ENCODE measurements around the gene MMP24OS. TPM values are rescaled to one million over a fixed set of nuclear protein-coding genes. Genes with fewer than 3 reads are reported as not detected.

MMP24OS gene
- total and polyA plus RNA-seq, 2 donors (not counting 1 experiment from before 2014, with no cell fraction given) = 30.1 to 44.1 TPM

- Histone ChIP-seq H3K9ac (ENCODE audit: insufficient read depth, low read length) (peak overlapping the region; percentile 86), H3K27ac (ENCODE audit: insufficient read depth, low read length) (peak overlapping the region; percentile 91), H3K4me1 (ENCODE audit: control insufficient read depth, extremely low read depth, insufficient read depth, low read length) (peaks cover 4% of the 10 kb centered on the region), H3K4me3 (replicated peaks in 1 of 4; ENCODE audit: control extremely low read depth in 1 of 4, insufficient read depth in 1 of 4, low read depth in 3 of 4, low read length in 4 of 4) (peak overlapping the region; percentile 51 to 84 (median 80)), H3K36me3 (ENCODE audit: control insufficient read depth, insufficient read depth, low read length) (peaks cover 35% of the 10 kb centered on the region), H4K20me1 (ENCODE audit: control insufficient read depth, extremely low read depth, insufficient read depth, low read length) (no peaks in the 10 kb centered on the region), H3K79me2 (ENCODE audit: control insufficient read depth, insufficient read depth, low read length) (peaks cover 32% of the 10 kb centered on the region), H3K27me3 (ENCODE audit: control insufficient read depth, insufficient read depth, low read length) (no peaks in the 10 kb centered on the region), H3K9me3 (ENCODE audit: control insufficient read depth, insufficient read depth, low read depth, low read length) (no peaks in the 10 kb centered on the region), H3K4me2 (ENCODE audit: extremely low read depth, insufficient read depth, low read length) (peak overlapping the region; percentile 78), H2AFZ (ENCODE audit: low read length) (no peak overlapping the region)
- DNase-seq (ENCODE audit: low read depth in 2 of 2) = no peak
- no peak for TF ChIP-seq EZH2 (IDR thresholded peaks at IDR 0.05; ENCODE audit: low read length, missing control alignments)
- no peak for TF ChIP-seq CTCF (conservative IDR thresholded peaks at IDR 0.05 in 1 of 2, IDR thresholded peaks at IDR 0.05 in 1 of 2; ENCODE audit: low read depth in 1 of 2, low read length in 2 of 2)
Observed at GRCh38 chr20:35277127-35277526, 795 bp downstream of the MMP24OS start.

DNA sequence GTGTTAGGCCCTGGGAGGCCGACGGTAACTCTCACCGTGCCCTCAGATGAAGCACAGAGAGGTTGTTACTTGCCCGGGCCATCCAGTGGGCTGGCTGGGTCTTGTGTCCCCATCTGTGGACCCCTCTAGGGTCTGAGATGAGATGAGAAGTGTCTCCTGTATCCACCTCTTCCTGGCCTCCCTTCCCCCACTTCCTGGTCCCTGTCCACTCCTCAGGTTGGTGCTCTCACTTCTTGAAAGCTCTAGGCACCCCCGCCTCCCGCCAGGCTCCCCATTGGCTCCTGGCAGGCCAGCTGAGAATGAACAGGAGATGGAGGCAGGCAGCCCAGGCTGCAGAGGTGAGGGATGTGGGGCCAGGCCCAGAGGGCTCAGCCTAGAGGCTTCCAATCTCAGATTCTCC, 1.5 kb downstream of the MMP24OS start:
- Histone ChIP-seq H3K4me3 (replicated peaks in 1 of 4; ENCODE audit: control extremely low read depth in 1 of 4, insufficient read depth in 1 of 4, low read depth in 3 of 4, low read length in 4 of 4) (peak overlapping the region; percentile 51 to 84 (median 80)), H3K4me1 (ENCODE audit: control insufficient read depth, extremely low read depth, insufficient read depth, low read length) (peaks cover 5% of the 10 kb centered on the region), H3K27me3 (ENCODE audit: control insufficient read depth, insufficient read depth, low read length) (no peaks in the 10 kb centered on the region), H3K79me2 (ENCODE audit: control insufficient read depth, insufficient read depth, low read length) (peaks cover 26% of the 10 kb centered on the region), H3K4me2 (ENCODE audit: extremely low read depth, insufficient read depth, low read length) (peak overlapping the region; percentile 78), H3K9me3 (ENCODE audit: control insufficient read depth, insufficient read depth, low read depth, low read length) (no peaks in the 10 kb centered on the region), H3K9ac (ENCODE audit: insufficient read depth, low read length) (peak overlapping the region; percentile 86), H4K20me1 (ENCODE audit: control insufficient read depth, extremely low read depth, insufficient read depth, low read length) (no peaks in the 10 kb centered on the region), H3K36me3 (ENCODE audit: control insufficient read depth, insufficient read depth, low read length) (peaks cover 32% of the 10 kb centered on the region), H3K27ac (ENCODE audit: insufficient read depth, low read length) (peak overlapping the region; percentile 91), H2AFZ (ENCODE audit: low read length) (no peak overlapping the region)
- TF ChIP-seq EZH2 (IDR thresholded peaks at IDR 0.05; ENCODE audit: low read length, missing control alignments) (no peak), CTCF (conservative IDR thresholded peaks at IDR 0.05 in 1 of 2, IDR thresholded peaks at IDR 0.05 in 1 of 2; ENCODE audit: low read depth in 1 of 2, low read length in 2 of 2) (no peak)
- no peak for DNase-seq (ENCODE audit: low read depth in 2 of 2)

- Histone ChIP-seq H4K20me1 (ENCODE audit: control insufficient read depth, extremely low read depth, insufficient read depth, low read length) (no peaks in the 10 kb centered on the region), H3K27me3 (ENCODE audit: control insufficient read depth, insufficient read depth, low read length) (no peaks in the 10 kb centered on the region), H3K4me3 (replicated peaks in 1 of 4; ENCODE audit: control extremely low read depth in 1 of 4, insufficient read depth in 1 of 4, low read depth in 3 of 4, low read length in 4 of 4) (no peak overlapping the region), H3K4me1 (ENCODE audit: control insufficient read depth, extremely low read depth, insufficient read depth, low read length) (peaks cover 6% of the 10 kb centered on the region), H3K9me3 (ENCODE audit: control insufficient read depth, insufficient read depth, low read depth, low read length) (no peaks in the 10 kb centered on the region), H3K27ac (ENCODE audit: insufficient read depth, low read length) (no peak overlapping the region), H3K9ac (ENCODE audit: insufficient read depth, low read length) (no peak overlapping the region), H2AFZ (ENCODE audit: low read length) (no peak overlapping the region), H3K4me2 (ENCODE audit: extremely low read depth, insufficient read depth, low read length) (no peak overlapping the region), H3K36me3 (ENCODE audit: control insufficient read depth, insufficient read depth, low read length) (peaks cover 29% of the 10 kb centered on the region), H3K79me2 (ENCODE audit: control insufficient read depth, insufficient read depth, low read length) (peaks cover 22% of the 10 kb centered on the region)
- no peak for DNase-seq (ENCODE audit: low read depth in 2 of 2)
- TF ChIP-seq CTCF (conservative IDR thresholded peaks at IDR 0.05 in 1 of 2, IDR thresholded peaks at IDR 0.05 in 1 of 2; ENCODE audit: low read depth in 1 of 2, low read length in 2 of 2) (no peak), EZH2 (IDR thresholded peaks at IDR 0.05; ENCODE audit: low read length, missing control alignments) (no peak)
Observed at GRCh38 chr20:35275741-35276251, 2.1 kb downstream of the MMP24OS start.
